ENCODE results near the gene VSTM4.

GRCh38 chr10:49161411-49161997, 46.2 kb upstream of the VSTM4 start:
- TF ChIP-seq CTCF (IDR thresholded peaks at IDR 0.05; ENCODE audit: borderline replicate concordance, extremely low read depth, low read length, poor library complexity, severe bottlenecking) (peak; percentile 29), EZH2 (IDR thresholded peaks at IDR 0.05; ENCODE audit: borderline replicate concordance, low read depth, low read length, severe bottlenecking) (no peak)

Data from DND-41 (cell line).